Mesenchymal stem cell (in vitro differentiated cells and primary cell): Measurements from ENCODE around the gene HIVEP1.

Source experiments
- DNase-seq: peaks from one replicate; pipeline ENCODE4 v3.0.0-alpha.2; 2013
- H2AFZ ChIP-seq: one replicate; pipeline ENCODE4 v1.6.1; 2013; ENCODE audit warnings: low read depth, mild to moderate bottlenecking, control low read depth, inconsistent platforms, low read length, moderate library complexity
- H2AK5ac ChIP-seq: 2 replicates; pipeline ENCODE4 v1.6.1; 2013; ENCODE audit warnings: low read length, moderate library complexity, mild to moderate bottlenecking, inconsistent platforms; ENCODE audit not compliant: severe bottlenecking
- H2BK120ac ChIP-seq: one replicate; pipeline ENCODE4 v1.6.1; 2013; ENCODE audit warnings: low read depth, mild to moderate bottlenecking, inconsistent platforms, low read length, moderate library complexity
- H2BK12ac ChIP-seq, 2 experiments: one replicate each; pipeline ENCODE4 v1.6.1; 2013; ENCODE audit warnings: inconsistent platforms in 2 of 2, low read length in 2 of 2, mild to moderate bottlenecking in 2 of 2, moderate library complexity in 2 of 2, control low read depth in 1 of 2
- H2BK15ac ChIP-seq: one replicate; pipeline ENCODE4 v1.6.1; 2013; ENCODE audit warnings: mild to moderate bottlenecking, low read depth, inconsistent platforms; ENCODE audit not compliant: poor library complexity, severe bottlenecking
- H2BK5ac ChIP-seq: 2 replicates; pipeline ENCODE4 v1.6.1; 2013; ENCODE audit warnings: low read depth, mild to moderate bottlenecking, low read length, control low read depth, inconsistent platforms; ENCODE audit not compliant: poor library complexity, severe bottlenecking
- H3K14ac ChIP-seq, 2 experiments: one replicate each; pipeline ENCODE4 v1.6.1; 2013; ENCODE audit warnings: inconsistent platforms in 2 of 2, low read length in 2 of 2, control low read depth in 1 of 2, mild to moderate bottlenecking in 1 of 2, moderate library complexity in 1 of 2
- H3K18ac ChIP-seq, 2 experiments: one replicate each; pipeline ENCODE4 v1.6.1; 2013; ENCODE audit warnings: inconsistent platforms in 2 of 2, low read length in 2 of 2, control low read depth in 1 of 2, low read depth in 1 of 2, mild to moderate bottlenecking in 1 of 2
- H3K23ac ChIP-seq, 2 experiments: one replicate each; pipeline ENCODE4 v1.6.1; 2013; ENCODE audit warnings: inconsistent platforms in 2 of 2, low read length in 2 of 2, mild to moderate bottlenecking in 2 of 2, moderate library complexity in 2 of 2, control low read depth in 1 of 2
- H3K27ac ChIP-seq: 2 replicates; pipeline ENCODE4 v1.5.1; 2013; ENCODE audit warnings: mild to moderate bottlenecking, moderate library complexity, low read length, control low read depth, inconsistent platforms; ENCODE audit not compliant: poor library complexity, severe bottlenecking
- H3K27me3 ChIP-seq, 2 experiments: 2 replicates each; pipeline versions ENCODE4 v1.6.1 to v1.7.0; 2013; ENCODE audit warnings: low read length in 2 of 2, mild to moderate bottlenecking in 2 of 2, moderate library complexity in 2 of 2, control low read depth in 1 of 2, inconsistent platforms in 1 of 2; ENCODE audit not compliant: control insufficient read depth in 1 of 2, insufficient read depth in 1 of 2
- H3K36me3 ChIP-seq, 2 experiments: 2 replicates each; pipeline versions ENCODE4 v1.6.1 to v1.7.0; 2013; ENCODE audit warnings: low read length in 2 of 2, control low read depth in 1 of 2, inconsistent platforms in 1 of 2, low read depth in 1 of 2, mild to moderate bottlenecking in 1 of 2; ENCODE audit not compliant: insufficient read depth in 2 of 2, control insufficient read depth in 1 of 2
- H3K4ac ChIP-seq, 2 experiments: one replicate each; pipeline ENCODE4 v1.6.1; 2013; ENCODE audit warnings: inconsistent platforms in 2 of 2, low read length in 2 of 2, mild to moderate bottlenecking in 2 of 2, moderate library complexity in 2 of 2, control low read depth in 1 of 2, low read depth in 1 of 2
- H3K4me1 ChIP-seq: 2 replicates; pipeline ENCODE4 v1.6.1; 2013; ENCODE audit warnings: low read depth, low read length, control low read depth; ENCODE audit not compliant: control insufficient read depth, insufficient read depth
- H3K4me2 ChIP-seq: 2 replicates; pipeline ENCODE4 v1.6.1; 2013; ENCODE audit warnings: low read length, mild to moderate bottlenecking, inconsistent platforms; ENCODE audit not compliant: poor library complexity, severe bottlenecking
- H3K4me3 ChIP-seq, 2 experiments: 2 replicates each; pipeline versions ENCODE4 v1.5.1 to v1.7.0; 2013; ENCODE audit warnings: low read length in 2 of 2, mild to moderate bottlenecking in 2 of 2, control low read depth in 1 of 2, low read depth in 1 of 2; ENCODE audit not compliant: insufficient read depth in 1 of 2
- H3K79me1 ChIP-seq: replicated peaks from 2 replicates; pipeline ENCODE4 v1.6.1; 2013; ENCODE audit warnings: mild to moderate bottlenecking, control low read depth, low read length, inconsistent platforms; ENCODE audit not compliant: poor library complexity, severe bottlenecking
- H3K9ac ChIP-seq: 2 replicates; pipeline ENCODE4 v1.7.0; 2013; ENCODE audit warnings: mild to moderate bottlenecking, low read length, moderate library complexity
- H3K9me3 ChIP-seq: 2 replicates; pipeline ENCODE4 v1.7.0; 2013; ENCODE audit warnings: mild to moderate bottlenecking, low read length; ENCODE audit not compliant: control insufficient read depth
- H4K8ac ChIP-seq: one replicate; pipeline ENCODE4 v1.6.1; 2013; ENCODE audit warnings: inconsistent platforms, mild to moderate bottlenecking, low read length, moderate library complexity
- H4K91ac ChIP-seq: one replicate; pipeline ENCODE4 v1.6.1; 2013; ENCODE audit warnings: mild to moderate bottlenecking, low read length, inconsistent platforms
- WGBS: methylation state at CpG from one replicate; pipeline ENCODE4 v1.1.7; 2013; ENCODE audit warnings: mixed read lengths; 5-methylcytosine and 5-hydroxymethylcytosine counted together

Gene HIVEP1

DNA sequence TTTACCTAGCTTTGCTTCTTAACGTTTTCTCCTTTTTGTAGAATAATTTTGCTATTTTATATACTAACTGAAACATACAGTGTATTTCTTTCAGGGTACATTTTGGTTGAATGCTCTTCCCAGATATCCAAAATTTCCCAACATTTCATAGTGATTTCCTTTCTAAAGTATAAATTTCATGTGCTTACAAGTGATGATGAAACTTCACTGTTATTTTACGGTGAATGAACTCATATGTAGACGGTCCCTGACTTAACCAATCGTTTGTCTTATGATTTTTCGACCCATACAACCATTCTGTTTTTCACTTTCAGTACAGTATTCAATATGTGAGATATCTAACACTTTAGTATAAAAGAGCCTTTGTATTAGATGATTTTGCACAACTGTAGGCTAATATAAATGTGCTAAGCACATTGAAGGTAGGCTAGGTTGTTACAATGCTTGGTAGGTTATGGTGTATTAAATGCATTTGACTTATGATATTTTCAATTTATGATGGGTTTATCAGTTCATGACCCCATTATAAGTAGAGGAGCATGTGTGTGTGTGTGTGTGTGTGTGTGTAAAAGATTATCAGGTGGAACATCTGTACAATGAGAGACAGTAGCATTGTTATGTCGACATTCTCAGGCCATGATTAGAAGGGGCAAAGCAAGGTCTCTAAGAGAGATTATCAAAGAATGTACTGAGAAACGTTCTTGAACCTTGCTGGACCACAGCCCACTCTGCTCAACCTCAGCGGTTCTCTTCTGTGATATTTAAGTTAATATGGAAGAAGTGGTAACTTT lies 20.9 kb downstream of the HIVEP1 start:
- H3K14ac ChIP-seq, result no peak overlapping the region
- H4K8ac ChIP-seq, result no peak overlapping the region
- H3K9me3 ChIP-seq, result peaks cover 16% of the 10 kb centered on the region
- H3K4me2 ChIP-seq, result no peak overlapping the region
- no peak overlapping the region for H2AK5ac ChIP-seq
- H3K27me3 ChIP-seq, result no peaks in the 10 kb centered on the region
- peaks cover 21 to 33% of the 10 kb centered on the region in 2 experiments for H3K36me3 ChIP-seq
- no peak overlapping the region for H3K4me3 ChIP-seq
- 85% methylated on average over 5 of the region's 8 CpGs for WGBS
- H2AFZ ChIP-seq, result no peak overlapping the region
- H3K79me1 ChIP-seq, result peaks cover 9% of the 10 kb centered on the region
- DNase-seq, result no peak
- no peak overlapping the region for H2BK15ac ChIP-seq
- H3K27ac ChIP-seq, result no peak overlapping the region
- H3K23ac ChIP-seq, result no peak overlapping the region
- no peak overlapping the region for H4K91ac ChIP-seq
- peaks cover 6% of the 10 kb centered on the region for H3K4me1 ChIP-seq
- H3K18ac ChIP-seq, result no peak overlapping the region
- H2BK120ac ChIP-seq, result no peak overlapping the region
- no peak overlapping the region for H2BK12ac ChIP-seq
- H3K4ac ChIP-seq, result no peak overlapping the region
- no peak overlapping the region for H3K9ac ChIP-seq
- no peak overlapping the region for H2BK5ac ChIP-seq

- Histone ChIP-seq H2AFZ (no peak overlapping the region), H3K23ac (no peak overlapping the region)
- WGBS, result 59% methylated on average over 3 of the region's 4 CpGs
Observed at GRCh38 chr6:12033770-12034169, 21.7 kb downstream of the HIVEP1 start.

DNA sequence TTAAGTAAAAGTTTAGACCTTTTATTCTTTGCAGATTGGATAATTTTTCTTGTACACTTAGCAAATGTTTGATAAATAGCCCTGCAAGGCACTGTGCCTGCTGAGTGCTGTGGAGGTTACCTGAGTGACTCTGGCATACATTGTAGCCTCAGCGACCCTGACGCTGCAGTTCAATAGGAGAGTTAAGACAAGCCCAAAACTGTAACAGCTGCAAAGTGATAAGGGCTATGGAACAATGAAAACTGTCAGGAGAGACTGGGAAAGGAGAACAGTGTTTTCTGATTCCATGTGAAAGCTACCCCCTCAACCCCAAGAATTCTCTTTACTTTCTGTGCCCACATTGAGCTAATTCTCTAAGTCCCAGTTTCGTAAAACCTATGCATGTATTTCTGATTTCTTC lies 22.2 kb downstream of the HIVEP1 start:
- H3K4ac ChIP-seq, result peak overlapping the region in 1 of 2 experiments; percentile 9
- peaks cover 6% of the 10 kb centered on the region for H3K4me1 ChIP-seq
- H3K79me1 ChIP-seq, result peaks cover 9% of the 10 kb centered on the region
- H3K27me3 ChIP-seq, result no peaks in the 10 kb centered on the region
- no peak overlapping the region for H4K91ac ChIP-seq
- no peak overlapping the region for H3K4me2 ChIP-seq
- peak overlapping the region; percentile 20 for H3K27ac ChIP-seq
- peak overlapping the region; percentile 19 for H3K9ac ChIP-seq
- H3K14ac ChIP-seq, result no peak overlapping the region
- 93% methylated on average over 3 of the region's 3 CpGs for WGBS
- H3K18ac ChIP-seq, result peak overlapping the region in 1 of 2 experiments; percentile 23
- H3K36me3 ChIP-seq, result peaks cover 17 to 21% of the 10 kb centered on the region in 2 experiments
- H4K8ac ChIP-seq, result no peak overlapping the region
- DNase-seq, result no peak
- H2AK5ac ChIP-seq, result peak overlapping the region; percentile 46
- H2BK5ac ChIP-seq, result no peak overlapping the region
- H2BK15ac ChIP-seq, result no peak overlapping the region
- no peak overlapping the region for H2BK12ac ChIP-seq
- no peak overlapping the region for H3K4me3 ChIP-seq
- no peak overlapping the region for H2AFZ ChIP-seq
- no peak overlapping the region for H3K23ac ChIP-seq
- peaks cover 12% of the 10 kb centered on the region for H3K9me3 ChIP-seq
- H2BK120ac ChIP-seq, result no peak overlapping the region

More at GRCh38 chr6:12033770-12034169, 21.7 kb downstream of the HIVEP1 start:
- Histone ChIP-seq H3K4ac (no peak overlapping the region), H2AK5ac (no peak overlapping the region), H3K36me3 (peaks cover 20 to 25% of the 10 kb centered on the region in 2 experiments), H3K79me1 (peaks cover 9% of the 10 kb centered on the region), H3K27me3 (no peaks in the 10 kb centered on the region), H3K9ac (peak overlapping the region; percentile 19), H3K4me1 (peaks cover 6% of the 10 kb centered on the region), H3K4me3 (no peak overlapping the region), H3K18ac (no peak overlapping the region), H3K4me2 (no peak overlapping the region), H2BK12ac (no peak overlapping the region), H3K9me3 (peaks cover 16% of the 10 kb centered on the region), H2BK5ac (no peak overlapping the region), H4K91ac (no peak overlapping the region), H2BK15ac (no peak overlapping the region), H4K8ac (no peak overlapping the region), H3K14ac (no peak overlapping the region), H2BK120ac (no peak overlapping the region), H3K27ac (no peak overlapping the region)
- DNase-seq, result peak; percentile 40

DNA sequence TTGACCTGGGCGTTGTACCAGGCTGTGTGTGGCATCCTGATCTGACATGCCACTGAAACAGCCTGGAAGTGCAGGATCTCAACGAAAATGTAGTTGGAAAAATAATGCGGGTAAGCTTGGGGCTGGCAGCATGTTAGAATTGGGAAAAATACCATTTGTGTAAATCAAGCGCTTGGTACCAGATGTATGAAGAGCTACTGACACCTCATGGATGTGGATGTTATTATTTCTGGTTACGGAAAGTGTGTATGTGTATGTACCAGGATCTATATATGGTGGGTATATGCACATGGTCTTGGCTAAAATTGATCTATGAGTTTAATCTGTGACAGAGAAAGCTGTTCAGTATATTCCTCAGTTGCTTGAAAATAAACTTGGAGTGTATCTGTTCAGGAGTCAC lies 22.7 kb downstream of the HIVEP1 start:
- H3K4me3 ChIP-seq, result no peak overlapping the region

More for the DNA sequence above, 22.7 kb downstream of the HIVEP1 start:
- Histone ChIP-seq H3K79me1 (peaks cover 14% of the 10 kb centered on the region), H3K27me3 (no peaks in the 10 kb centered on the region), H3K27ac (no peak overlapping the region), H3K9me3 (peaks cover 8% of the 10 kb centered on the region), H2AK5ac (peak overlapping the region; percentile 46), H3K14ac (no peak overlapping the region), H3K23ac (no peak overlapping the region), H2BK15ac (no peak overlapping the region), H3K4me2 (no peak overlapping the region), H2BK12ac (peak overlapping the region in 1 of 2 experiments; percentile 13), H3K18ac (peak overlapping the region in 1 of 2 experiments; percentile 22), H3K9ac (no peak overlapping the region), H3K36me3 (peaks cover 19 to 22% of the 10 kb centered on the region in 2 experiments), H3K4me1 (peaks cover 9% of the 10 kb centered on the region), H2BK120ac (no peak overlapping the region), H4K91ac (no peak overlapping the region), H3K4ac (no peak overlapping the region), H4K8ac (peak overlapping the region; percentile 7), H2AFZ (no peak overlapping the region), H2BK5ac (no peak overlapping the region)
- 95% methylated on average over 5 of the region's 5 CpGs for WGBS
- no peak for DNase-seq
